ENCODE results near the gene CYSTM1.
A peak's percentile ranks its signal among the peaks of the same experiment; 100 is the strongest.

The CYSTM1 gene

DNA sequence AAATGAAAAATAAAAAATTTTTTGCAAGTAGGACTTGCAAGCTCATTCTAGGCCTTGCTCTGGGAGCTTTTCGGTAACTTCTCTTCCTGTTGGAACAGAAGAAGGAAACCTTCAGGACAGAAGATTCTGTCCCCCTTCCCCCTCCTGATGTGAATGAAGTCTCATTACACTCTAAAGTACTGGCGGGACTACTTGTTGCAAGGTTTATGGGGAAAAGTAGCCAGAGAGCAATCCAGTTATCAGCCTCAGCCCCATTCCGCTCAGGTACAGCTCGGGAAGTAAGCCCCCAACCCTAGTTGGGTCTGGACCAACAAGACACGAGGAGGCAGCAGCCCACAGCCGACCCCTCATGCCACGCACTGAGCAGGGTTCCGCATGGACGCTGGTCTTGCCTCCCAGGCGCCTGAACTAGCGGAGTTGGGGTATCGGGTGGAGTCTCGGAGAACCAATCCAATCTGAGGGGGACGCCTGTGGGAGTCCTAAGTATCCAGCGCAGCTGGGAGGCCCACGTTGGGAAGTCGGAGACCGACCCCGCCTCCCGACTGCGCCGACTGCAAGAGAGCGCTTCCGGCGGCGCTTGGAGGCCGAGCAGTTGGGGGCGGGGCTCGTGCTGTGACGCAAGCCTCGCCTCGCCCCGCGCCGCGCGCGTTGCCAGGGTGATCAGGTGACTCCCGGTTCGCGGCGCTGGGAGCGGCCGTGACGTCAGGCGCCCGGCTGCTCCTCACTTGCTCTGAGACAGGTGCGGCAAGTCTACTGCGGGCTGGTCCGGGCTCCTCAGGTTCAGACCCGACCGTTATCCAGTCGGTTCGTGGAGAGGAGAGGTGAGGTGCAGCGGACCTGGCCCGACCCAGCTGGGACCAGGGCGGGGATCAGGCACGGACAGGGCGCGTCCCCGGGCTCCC, at the start of gene CYSTM1:
CYSTM1 (plus strand) TSS at position 724 of the 902 bp plus-strand sequence. CDS start 19,278 bp downstream, outside the sequence.
- peak; percentile 91 for DNase-seq

GRCh38 chr5:140125637-140126036, 49.4 kb upstream of the CYSTM1 start, which contains the start of gene IGIP:
IGIP (plus strand) TSS chr5:140125937; CDS start chr5:140128477, 2,540 bp downstream.
- no peak for DNase-seq

DNA sequence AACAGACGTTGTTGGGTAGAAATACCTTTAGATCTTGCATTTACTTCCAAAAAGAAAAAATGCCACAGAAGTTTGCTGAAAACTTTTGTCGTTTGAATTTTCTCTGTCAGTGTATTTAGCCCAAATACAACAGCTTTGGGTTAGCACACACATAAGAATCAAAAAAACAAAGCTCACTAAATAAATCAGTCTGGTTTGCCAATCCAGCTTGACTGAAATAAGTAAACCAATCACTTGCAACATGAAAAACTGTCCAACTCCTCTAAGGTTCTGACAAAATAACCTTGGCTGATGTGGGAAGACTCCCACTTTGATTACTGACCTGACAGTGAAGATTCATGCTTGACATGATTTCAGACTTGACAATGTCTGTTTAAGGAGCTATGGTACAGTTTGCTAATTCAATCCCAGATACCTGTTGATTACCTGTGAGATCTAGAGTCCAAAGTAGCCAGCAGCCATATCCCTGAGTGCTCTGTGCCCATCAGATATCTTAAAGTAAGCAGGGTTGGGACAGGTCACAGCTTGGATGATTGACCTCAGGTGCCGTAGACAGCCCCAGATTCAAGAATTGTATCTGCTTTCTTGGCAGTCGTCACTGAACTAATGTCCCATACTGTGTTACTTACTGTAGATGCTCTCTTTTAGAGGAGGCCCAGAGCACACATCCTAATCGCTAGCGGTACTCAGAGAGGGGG, 48.5 kb upstream of the CYSTM1 start:
- no peak for DNase-seq

- no peak for DNase-seq
Observed at GRCh38 chr5:140128376-140128775, 46.6 kb upstream of the CYSTM1 start.

DNA sequence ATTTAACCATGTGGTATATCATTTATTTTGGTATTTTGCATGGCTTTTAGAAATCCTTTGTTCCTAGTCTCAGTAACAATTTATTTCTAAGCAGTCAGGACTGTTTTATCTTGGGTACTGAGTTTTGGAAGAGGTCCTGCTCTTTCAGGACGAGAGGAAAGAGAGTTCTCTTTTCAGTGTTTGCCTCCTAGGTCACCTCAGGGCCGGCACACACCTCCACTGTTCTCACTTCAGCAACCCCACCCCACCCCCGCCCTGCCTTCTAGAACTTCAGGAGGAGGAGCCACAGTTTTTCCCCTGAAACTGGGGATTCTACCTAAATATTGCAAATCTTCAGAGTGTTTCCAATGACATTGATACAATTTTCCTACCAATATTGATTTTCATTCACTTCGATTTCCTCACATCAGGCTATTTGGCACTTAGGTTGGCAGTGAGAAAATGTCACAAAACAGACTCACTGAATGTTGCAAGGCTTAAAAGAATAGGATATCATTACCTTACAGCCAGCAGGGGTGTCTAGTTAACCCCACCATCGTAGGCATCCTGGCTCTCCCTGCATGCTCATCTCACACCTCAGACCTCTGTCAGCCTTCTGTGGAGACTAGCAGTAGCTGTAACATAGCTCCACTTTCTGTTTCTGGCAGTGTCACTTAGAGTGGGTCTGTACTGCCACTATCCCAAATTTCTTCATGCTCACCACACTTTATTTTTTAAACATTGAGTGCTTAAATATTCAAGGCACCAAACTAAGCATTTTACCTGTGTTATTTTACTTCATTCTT, 43.8 kb upstream of the CYSTM1 start:
- no peak for DNase-seq

GRCh38 chr5:140131967-140132409, 43.0 kb upstream of the CYSTM1 start:
- peak; percentile 14 for DNase-seq

DNA sequence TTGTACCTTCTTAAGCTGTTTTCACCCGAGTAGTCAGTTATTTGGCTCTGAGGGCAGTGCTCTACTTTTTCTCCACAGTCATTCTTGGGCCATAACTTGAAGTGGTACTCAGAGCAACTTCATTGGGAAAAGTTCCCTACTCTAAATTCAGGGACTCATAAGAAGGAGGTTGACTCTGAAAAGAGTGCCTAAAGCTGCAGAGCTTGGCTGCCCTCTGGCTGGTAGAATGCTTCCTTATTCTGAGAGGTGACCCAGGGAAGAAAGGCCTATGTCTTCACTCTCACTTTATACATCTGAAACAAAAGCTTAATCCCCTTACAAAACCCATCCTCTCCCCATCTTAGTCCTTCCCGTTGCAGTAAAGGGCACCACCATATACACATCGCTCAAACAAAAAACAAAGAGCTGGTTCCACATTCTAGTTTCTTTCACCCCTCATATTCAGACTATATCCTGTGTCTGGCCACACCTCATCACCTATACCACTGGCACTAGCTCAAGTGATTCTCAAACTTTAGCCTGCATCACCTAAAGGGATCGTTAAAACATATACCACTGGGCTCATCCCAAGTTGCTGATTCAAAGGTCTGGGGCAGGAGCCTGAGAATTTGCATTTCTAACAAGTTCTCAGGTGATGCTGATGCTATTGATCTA, 41.3 kb upstream of the CYSTM1 start:
- DNase-seq = no peak

DNA sequence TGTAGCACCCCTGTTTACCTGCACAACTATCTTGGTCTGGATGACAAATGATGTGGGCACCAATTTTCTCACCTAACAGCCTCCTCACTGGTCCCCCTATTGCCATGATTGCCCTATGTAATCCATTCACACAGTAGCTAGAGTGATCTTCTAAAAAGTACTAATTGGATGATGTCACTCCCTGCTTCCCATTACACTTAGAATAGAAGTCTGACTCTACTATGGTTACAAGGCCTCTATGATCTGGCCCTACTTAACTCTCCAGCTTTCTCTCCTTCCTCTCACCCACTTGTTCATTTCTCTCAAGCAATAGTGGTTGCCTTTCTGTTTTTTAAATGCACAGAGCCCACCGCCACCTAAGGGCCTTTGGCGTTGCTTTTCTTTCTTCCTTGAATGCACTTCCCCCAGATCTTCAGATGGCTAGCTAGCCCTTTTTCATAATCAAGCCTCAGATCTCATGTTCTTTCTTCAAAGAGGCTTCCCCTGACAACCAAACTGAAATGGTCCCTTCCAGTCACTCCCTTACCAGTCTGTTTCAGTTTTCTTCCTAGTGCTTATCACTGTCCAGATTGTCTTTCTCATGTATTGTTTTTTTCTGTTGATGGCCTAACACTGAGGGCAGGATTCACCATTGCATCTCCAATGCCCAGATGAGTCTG, 40.6 kb upstream of the CYSTM1 start:
- DNase-seq = no peak

- no peak for DNase-seq
Observed at GRCh38 chr5:140135127-140135526, 39.9 kb upstream of the CYSTM1 start.

- no peak for DNase-seq
Observed at GRCh38 chr5:140136624-140137023, 38.4 kb upstream of the CYSTM1 start.

DNA sequence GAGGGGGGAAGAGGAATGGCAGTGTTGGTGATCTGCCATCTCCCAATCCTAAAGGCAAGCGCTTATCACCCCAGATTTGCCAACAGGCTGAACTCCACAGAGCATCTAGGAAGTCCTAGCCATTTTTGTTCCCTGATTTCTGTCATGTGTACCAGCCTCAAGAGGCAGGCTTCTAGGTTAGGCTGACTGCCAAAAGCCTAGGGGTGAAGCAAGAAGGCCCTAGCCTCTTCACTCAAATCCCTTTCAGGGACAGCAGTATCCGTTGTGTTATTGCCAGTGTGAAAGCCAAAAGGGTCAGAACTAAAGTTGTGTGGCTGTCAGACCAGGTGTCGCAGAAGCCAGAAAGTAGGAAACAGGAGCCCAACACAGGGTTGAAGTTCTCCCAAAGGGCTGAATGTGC, 34.6 kb upstream of the CYSTM1 start:
- DNase-seq = no peak

DNA sequence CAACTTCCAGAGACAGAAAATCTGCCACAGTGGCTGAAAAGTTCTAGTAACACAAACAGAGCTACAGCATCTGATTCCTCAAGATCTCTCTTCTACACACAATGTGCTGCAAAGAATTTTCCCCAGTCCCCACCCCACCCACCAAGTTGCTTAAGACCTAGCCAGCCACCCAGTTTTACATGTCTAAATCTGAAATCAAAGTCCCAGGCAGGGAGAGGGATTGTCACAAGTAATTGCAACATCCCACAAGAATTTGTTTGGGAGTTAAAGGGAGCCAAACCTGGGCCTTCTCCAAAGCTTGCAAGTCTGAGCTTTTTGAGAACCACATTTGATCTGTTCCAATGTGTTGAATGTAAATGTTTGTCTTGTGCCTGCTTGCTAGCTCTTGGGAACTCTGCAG, 33.7 kb upstream of the CYSTM1 start:
- DNase-seq = no peak

GRCh38 chr5:140142246-140142645, 32.7 kb upstream of the CYSTM1 start:
- DNase-seq = no peak

DNA sequence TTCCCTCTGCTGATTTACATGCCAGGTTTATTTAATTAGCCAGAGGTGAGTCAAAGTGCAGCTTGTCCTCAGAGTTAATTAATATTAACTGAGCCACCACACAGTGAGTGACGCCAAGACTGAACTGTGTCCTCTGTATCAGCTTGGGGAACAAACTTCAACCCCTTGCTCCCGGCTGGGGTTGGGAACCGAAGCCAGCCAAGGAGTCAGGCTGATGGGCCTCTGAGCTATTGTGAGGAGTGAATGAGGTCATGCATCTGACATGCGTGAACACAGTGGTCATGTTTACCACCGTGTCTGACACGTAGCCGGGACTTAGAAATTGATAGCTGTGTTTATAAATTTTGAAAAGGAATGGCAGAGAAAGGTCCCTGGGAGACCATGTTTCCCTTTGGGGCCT, 32.1 kb upstream of the CYSTM1 start:
- DNase-seq = no peak

DNA sequence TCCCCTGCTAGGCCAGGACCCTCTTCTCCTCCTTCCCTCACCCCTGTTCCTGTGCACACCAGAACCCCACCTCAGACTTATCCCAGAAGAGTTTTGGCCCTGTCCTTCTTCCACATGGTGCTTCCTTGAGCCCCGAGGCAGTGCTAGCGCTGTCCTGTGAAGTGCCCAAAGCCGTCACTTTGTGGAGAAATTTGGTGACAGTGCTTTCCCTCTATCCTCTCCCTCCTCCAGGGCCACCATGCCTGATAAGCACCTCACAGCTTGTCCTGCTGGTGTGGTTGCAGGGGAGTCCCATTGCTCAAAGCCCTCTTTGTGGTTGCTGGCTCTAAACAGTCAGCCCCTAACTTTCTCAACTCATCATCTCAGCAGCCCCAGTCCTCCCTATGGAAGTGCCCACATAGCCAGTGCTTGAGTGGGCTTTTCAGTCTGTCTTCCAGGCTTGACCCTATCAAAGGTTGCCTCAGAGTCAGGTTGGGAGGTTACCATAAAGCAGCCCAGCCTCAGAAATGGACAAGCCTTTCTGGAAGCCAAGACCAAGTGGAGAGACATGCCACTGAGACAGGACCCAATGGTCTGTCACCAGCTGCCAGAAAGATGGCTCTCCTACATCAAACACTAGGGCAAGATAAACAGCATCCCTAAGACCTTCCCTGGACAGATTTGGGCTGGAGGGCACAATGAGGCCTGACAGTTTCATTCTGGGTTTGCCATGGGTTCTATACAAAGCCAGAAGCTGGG, 31.3 kb upstream of the CYSTM1 start:
- no peak for DNase-seq

DNA sequence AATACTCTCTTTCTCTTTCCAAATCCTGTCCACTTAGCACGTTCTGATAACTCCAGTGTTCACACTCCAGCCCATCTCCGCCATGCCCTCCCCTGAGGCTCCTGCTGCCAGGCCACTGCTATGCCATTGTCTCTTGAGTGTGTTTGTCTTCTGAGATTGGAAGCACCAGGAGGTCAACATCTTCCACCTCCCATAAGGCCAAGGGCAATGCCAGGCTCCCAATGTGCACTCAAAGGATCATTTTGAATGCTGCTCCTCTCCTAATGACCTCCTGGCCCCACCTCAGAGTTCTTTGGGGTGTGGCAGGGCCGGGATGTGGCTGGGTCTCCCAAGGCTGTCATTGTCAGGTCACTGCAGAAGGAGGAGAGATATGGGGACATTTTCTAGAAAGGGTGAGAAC, 29.7 kb upstream of the CYSTM1 start:
- no peak for DNase-seq

DNA sequence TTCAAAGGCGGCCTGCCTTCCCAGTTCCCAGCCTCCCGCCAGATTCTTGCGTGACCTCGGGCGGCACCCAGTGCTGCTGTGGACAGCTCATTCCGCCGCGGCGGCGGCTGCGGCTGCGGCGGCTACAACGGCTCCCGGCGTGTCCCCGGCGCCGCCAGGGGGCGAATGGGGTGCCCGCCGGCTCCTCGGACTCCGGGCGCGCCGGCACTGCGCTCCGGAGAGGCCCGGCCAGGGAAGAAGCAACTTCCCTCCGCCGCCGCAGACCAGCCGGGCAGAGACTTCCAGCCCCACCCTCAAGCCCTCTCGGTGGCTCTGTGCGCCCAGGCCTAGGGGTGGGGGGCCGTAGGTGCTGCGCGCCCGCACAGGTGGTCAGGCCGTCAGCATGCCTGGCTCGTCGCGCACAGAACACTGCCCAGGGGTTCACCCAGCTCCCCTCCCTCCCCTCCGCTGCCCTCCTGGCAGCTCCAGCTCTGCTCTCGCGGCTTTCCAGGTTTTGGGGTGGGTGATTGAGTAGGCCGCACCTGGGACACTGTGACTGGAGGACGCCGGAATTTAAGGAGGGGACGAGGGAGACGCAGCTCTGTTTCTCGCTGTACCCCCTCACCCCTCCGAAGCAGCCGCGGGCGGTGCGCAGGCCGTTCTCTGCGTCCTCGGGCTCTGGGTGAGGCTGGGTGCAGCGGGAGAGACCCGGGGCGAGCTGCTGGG, 29.0 kb upstream of the CYSTM1 start:
- peak; percentile 5 for DNase-seq

DNA sequence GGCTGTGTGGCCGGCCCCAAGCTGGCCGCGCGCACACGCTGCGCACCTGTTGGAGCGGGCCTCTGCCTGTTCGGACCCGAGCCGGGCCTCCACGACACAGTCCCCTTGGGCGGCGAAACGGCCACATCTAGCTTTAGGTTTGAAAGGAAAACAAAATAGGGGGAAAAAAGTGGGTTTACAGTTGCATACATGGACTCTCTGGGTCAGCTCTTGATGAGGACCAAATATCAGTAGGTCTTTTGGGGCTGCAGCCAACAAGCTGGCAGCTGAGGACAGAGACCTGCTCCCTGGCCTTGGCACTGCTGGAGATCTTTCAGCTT, 28.5 kb upstream of the CYSTM1 start:
- DNase-seq = no peak

GRCh38 chr5:140147460-140147859, 27.5 kb upstream of the CYSTM1 start:
- DNase-seq = no peak

GRCh38 chr5:140148508-140148907, 26.5 kb upstream of the CYSTM1 start:
- DNase-seq = peak; percentile 21

DNA sequence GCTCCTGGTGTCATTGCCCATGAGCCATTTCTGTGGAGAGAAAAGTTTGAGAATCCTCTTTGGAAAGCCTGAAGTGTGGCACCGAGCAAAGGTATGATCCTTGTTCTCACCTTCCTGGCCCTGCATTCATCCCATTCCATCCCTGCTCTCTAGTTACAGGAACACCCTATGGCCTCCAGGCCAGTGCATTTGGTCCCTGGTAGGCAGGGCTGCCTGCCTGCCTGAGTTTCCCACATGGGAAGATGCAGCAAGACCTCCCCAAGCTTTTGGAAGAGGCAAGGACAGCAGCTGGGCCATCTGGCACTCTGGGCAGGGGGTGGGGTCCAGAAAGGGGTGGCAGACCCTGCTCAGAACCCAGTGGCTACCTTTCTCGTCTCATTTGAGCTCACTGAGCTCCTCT, 24.8 kb upstream of the CYSTM1 start:
- no peak for DNase-seq

Measured in NCI-H510A treated with DMSO at 0.1 percent for 48 hours (cell line).